Neural crest cell (in vitro differentiated cells): ENCODE results near the gene P2RY8. TPM values are rescaled to one million over a fixed set of nuclear protein-coding genes. Genes with fewer than 3 reads are reported as not detected.
"Not testable (repeated sequence)": the region's sequence is repeated elsewhere in the genome, so short reads cannot be mapped to it uniquely, and the experiment has no call there.

ENCODE experiments used
- DNase-seq: peaks from one replicate; pipeline ENCODE4 v3.0.0; 2021; ENCODE audit warnings: low read depth, mixed read lengths, low spot score
- H3K27ac Mint-ChIP-seq: one replicate; pipeline ENCODE4 v1.8.0; 2021; ENCODE audit warnings: mild to moderate bottlenecking, mixed read lengths; ENCODE audit not compliant: unreplicated experiment
- H3K27me3 Mint-ChIP-seq: 2 replicates; pipeline ENCODE4 v1.8.0; 2021; ENCODE audit warnings: low read depth, mild to moderate bottlenecking, mixed read lengths
- H3K36me3 Mint-ChIP-seq: 2 replicates; pipeline ENCODE4 v1.8.0; 2021; ENCODE audit warnings: low read depth, mild to moderate bottlenecking, mixed read lengths
- H3K4me1 Mint-ChIP-seq: 2 replicates; pipeline ENCODE4 v1.8.0; 2021; ENCODE audit warnings: mixed read lengths
- H3K4me3 Mint-ChIP-seq: one replicate; pipeline ENCODE4 v1.8.0; 2021; ENCODE audit warnings: mild to moderate bottlenecking, mixed read lengths
- H3K9me3 Mint-ChIP-seq: 2 replicates; pipeline ENCODE4 v1.8.0; 2021; ENCODE audit warnings: mixed read lengths
- CTCF ChIP-seq: fragments of 200-600 bp; sonication (generic); conservative IDR thresholded peaks from 2 replicates; pipeline ENCODE4 v1.5.0; 2021; ENCODE audit warnings: antibody characterized with exemption, mild to moderate bottlenecking
- total RNA-seq: library from RNA; stranded (reverse); gene quantifications from 2 replicates; pipeline ENCODE4 v1.2.1, GENCODE V29; 2021

P2RY8 gene
- total RNA-seq, 1 donor from 2014 or later: not detected

DNA sequence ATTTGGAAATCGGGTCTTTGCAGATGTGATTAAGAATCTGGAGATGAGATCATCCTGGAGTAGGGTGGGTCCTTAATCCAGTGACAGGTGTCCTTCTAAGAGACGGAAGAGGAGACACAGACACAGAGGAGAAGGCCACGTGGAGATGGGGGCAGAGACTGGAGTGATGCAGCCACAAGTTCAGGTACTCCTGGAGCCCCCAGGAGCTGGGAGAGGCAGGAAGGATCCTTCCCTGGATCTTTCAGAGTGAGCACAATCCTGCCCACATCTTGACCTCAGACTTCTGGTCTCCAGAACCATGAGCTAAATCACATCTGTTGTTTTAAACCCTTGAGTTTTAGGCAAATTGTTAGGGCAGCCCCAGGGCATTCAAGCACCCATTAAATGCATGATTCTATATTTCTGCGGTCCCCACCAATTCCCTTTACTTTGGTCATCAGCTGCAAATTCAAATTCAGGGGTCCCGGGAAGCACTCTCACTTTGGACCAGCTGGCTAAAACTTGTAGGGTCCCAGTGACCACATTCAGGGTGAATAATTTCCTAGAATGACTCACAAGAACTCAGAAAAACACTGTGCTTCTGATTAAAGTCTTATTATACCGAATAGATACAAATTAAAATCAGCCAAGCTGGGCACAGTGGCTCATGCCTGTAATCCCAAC lies 41.7 kb upstream of the P2RY8 start:
- H3K4me1 Mint-ChIP-seq: no peaks in the 10 kb centered on the region
- peaks cover 2% of the 10 kb centered on the region for H3K27me3 Mint-ChIP-seq
- H3K4me3 Mint-ChIP-seq: no peak overlapping the region
- TF ChIP-seq CTCF: no peak
- DNase-seq: no peak
- no peak overlapping the region for H3K27ac Mint-ChIP-seq
- H3K36me3 Mint-ChIP-seq: no peaks in the 10 kb centered on the region
- H3K9me3 Mint-ChIP-seq: no peaks in the 10 kb centered on the region

GRCh38 chrX:1577845-1578244 lies 40.9 kb upstream of the P2RY8 start:
- H3K9me3 Mint-ChIP-seq: no peaks in the 10 kb centered on the region
- no peak for TF ChIP-seq CTCF
- no peaks in the 10 kb centered on the region for H3K27me3 Mint-ChIP-seq
- no peak overlapping the region for H3K4me3 Mint-ChIP-seq
- no peak for DNase-seq
- no peaks in the 10 kb centered on the region for H3K4me1 Mint-ChIP-seq
- no peaks in the 10 kb centered on the region for H3K36me3 Mint-ChIP-seq
- H3K27ac Mint-ChIP-seq: no peak overlapping the region

DNA sequence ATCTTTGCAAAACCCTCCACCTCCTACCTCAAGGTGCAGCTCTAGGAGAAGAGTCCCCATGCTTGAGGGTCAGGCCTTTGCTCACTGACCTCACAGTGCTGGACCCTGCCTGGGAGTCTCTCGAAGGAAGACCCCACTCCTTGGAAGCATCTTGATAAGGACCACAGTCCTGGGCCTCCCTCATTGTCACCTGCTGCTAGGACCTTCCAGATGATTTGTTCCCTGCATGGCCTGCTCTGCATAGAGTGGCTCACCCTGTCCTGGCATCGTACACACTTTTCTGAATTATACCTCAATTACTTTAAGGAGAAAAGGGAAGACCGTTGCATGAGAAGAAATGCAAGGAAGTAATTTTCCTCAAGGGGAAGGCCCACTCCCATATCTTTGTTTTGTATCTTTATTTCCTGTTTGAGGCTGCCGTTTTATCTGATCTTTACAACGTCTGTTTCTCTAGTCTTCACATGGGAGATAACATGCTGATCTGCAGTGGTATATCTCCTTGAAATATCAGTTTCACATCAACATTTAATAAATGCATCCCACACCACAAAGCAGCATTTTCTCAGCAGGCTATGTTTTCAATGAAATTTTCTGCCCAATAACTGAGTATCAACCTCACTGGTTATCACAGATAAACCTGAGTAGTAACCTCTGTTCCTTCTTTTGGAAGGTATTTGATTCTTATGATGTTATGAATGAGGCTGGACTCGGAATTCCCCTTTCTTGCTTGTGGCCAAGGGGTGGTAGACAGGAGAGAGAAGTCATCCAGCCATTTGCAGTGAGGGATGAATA lies 39.4 kb upstream of the P2RY8 start:
- H3K9me3 Mint-ChIP-seq: no peaks in the 10 kb centered on the region
- no peak for TF ChIP-seq CTCF
- no peak overlapping the region for H3K4me3 Mint-ChIP-seq
- no peak overlapping the region for H3K27ac Mint-ChIP-seq
- H3K4me1 Mint-ChIP-seq: no peaks in the 10 kb centered on the region
- no peaks in the 10 kb centered on the region for H3K36me3 Mint-ChIP-seq
- no peak for DNase-seq
- H3K27me3 Mint-ChIP-seq: no peaks in the 10 kb centered on the region

- H3K4me1 Mint-ChIP-seq: not testable (repeated sequence)
Observed at GRCh38 chrX:1574181-1574580, 37.2 kb upstream of the P2RY8 start.

GRCh38 chrX:1564750-1565683 lies 28.0 kb upstream of the P2RY8 start:
- H3K36me3 Mint-ChIP-seq: no peaks in the 10 kb centered on the region
- no peaks in the 10 kb centered on the region for H3K4me1 Mint-ChIP-seq
- DNase-seq: no peak
- TF ChIP-seq CTCF: no peak
- no peak overlapping the region for H3K27ac Mint-ChIP-seq
- no peak overlapping the region for H3K4me3 Mint-ChIP-seq
- peaks cover 31% of the 10 kb centered on the region for H3K27me3 Mint-ChIP-seq
- no peaks in the 10 kb centered on the region for H3K9me3 Mint-ChIP-seq

More at GRCh38 chrX:1574181-1574580, 37.2 kb upstream of the P2RY8 start:
- H3K27me3 Mint-ChIP-seq, H3K9me3 Mint-ChIP-seq, H3K36me3 Mint-ChIP-seq, DNase-seq, H3K27ac Mint-ChIP-seq, H3K4me3 Mint-ChIP-seq: not testable (repeated sequence)

- peaks cover 34% of the 10 kb centered on the region for H3K27me3 Mint-ChIP-seq
- H3K36me3 Mint-ChIP-seq, H3K27ac Mint-ChIP-seq, DNase-seq, H3K4me1 Mint-ChIP-seq, H3K9me3 Mint-ChIP-seq, H3K4me3 Mint-ChIP-seq: not testable (repeated sequence)
Observed at GRCh38 chrX:1564077-1564476, 27.1 kb upstream of the P2RY8 start.
